ENCODE data around the gene WNT1. TPM values are rescaled to one million over a fixed set of nuclear protein-coding genes. Genes with fewer than 3 reads are reported as not detected.

WNT1 gene
- total and polyA plus RNA-seq, 10 of the 15 experiments (the other 5 are each of a cell fraction or from before 2014, with no cell fraction given), result not detected

DNA sequence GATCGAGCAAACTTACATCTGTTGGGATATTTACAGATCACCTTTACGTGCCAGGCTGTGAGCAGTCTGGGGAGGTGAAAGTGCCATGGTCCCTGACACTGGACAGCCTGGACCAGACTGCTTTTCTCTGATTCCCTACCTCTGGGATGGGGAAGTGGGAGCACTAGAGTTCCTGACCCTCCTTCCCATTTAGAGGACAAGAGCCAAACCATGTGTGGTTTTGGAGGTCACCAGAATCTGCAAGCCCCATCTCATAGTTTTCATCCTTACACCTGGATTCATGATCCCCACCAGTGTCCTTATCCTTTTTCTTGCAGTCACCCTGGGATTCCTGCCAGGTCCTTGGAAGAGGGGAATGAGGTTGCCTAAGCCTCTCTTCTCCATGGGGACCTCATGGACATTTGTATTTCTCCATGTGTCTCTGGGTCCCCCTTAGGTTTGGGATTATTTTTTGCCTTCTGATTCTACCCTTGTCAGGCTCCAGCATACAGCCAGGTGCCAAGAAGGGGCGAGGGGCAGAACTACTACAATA is 5.1 kb upstream of the WNT1 start:
- no peak overlapping the region for H3K4me3 ChIP-seq
- H3K4me2 ChIP-seq (ENCODE audit: control insufficient read depth, insufficient read depth), result no peak overlapping the region
- no peaks in the 10 kb centered on the region for H4K20me1 ChIP-seq (ENCODE audit: control insufficient read depth, insufficient read depth)
- ChIA-PET RAD21 (ENCODE audit: unreplicated experiment) (interaction anchor here (1.3 to 2.4 kb wide), 3 partner anchors 15 to 120 kb away, joined by 4 to 10 read pairs (median 6); no protein-coding TSS in a partner anchor), POLR2A (no interaction called here), CTCF (interaction anchor here (0.7 to 7.1 kb wide), 11 partner anchors 9 to 157 kb away, joined by 3 to 65 read pairs (median 4); partner anchors contain the start of gene ARF3), SMC1A (ENCODE audit: uncharacterized antibody, unreplicated experiment) (interaction anchor here (1.3 to 1.6 kb wide), 2 partner anchors 15 to 16 kb away, joined by 4 read pairs; partner anchors contain the start of gene ARF3)
- in situ Hi-C loops (cut with MboI), result no loop called here
- no peak overlapping the region for H3K27ac ChIP-seq (ENCODE audit: control insufficient read depth, insufficient read depth)
- DNase-seq (ENCODE audit: low read depth, low spot score), result no peak
- peaks cover 19 to 30% of the 10 kb centered on the region in 2 experiments for H3K27me3 ChIP-seq (replicated peaks in 1 of 2; ENCODE audit: control insufficient read depth in 2 of 2, insufficient read depth in 2 of 2, low read length in 1 of 2)
- intact Hi-C loops (cut with micrococcal nuclease; ENCODE audit: unreplicated experiment), result no loop called here
- no peaks in the 10 kb centered on the region for H3K79me2 ChIP-seq (ENCODE audit: control insufficient read depth, insufficient read depth, low read length)
- no peak overlapping the region for H2AFZ ChIP-seq (ENCODE audit: control insufficient read depth, low read depth, low read length)
- no peak for FAIRE-seq
- ATAC-seq, result no peak
- no peaks in the 10 kb centered on the region for H3K9me3 ChIP-seq (replicated peaks; ENCODE audit: control insufficient read depth, insufficient read depth, low read length)
- no TSS peak for BruUV-seq (replicated peaks)
- peaks cover 48% of the 10 kb centered on the region for H3K4me1 ChIP-seq (ENCODE audit: control insufficient read depth, insufficient read depth, low read length)
- no peaks in the 10 kb centered on the region for H3K36me3 ChIP-seq (ENCODE audit: control insufficient read depth in 2 of 2, insufficient read depth in 2 of 2, low read length in 1 of 2)
- 0% methylated on average over 3 of the region's 3 CpGs for WGBS (ENCODE audit: insufficient coverage, insufficient replicate concordance, low lambda C conversion rate, missing lambda C conversion rate)
- H3K9ac ChIP-seq (ENCODE audit: control insufficient read depth, insufficient read depth, low read length), result no peak overlapping the region
- TF ChIP-seq TARDBP (IDR thresholded peaks at IDR 0.05; ENCODE audit: borderline replicate concordance) (no peak), ASH2L (IDR thresholded peaks at IDR 0.05; ENCODE audit: borderline replicate concordance, low read depth) (no peak), SUZ12 (IDR thresholded peaks at IDR 0.05; ENCODE audit: unreplicated experiment) (no peak), EP300 (IDR thresholded peaks at IDR 0.05; ENCODE audit: borderline replicate concordance in 1 of 2, control insufficient read depth in 1 of 2, low read depth in 2 of 2, low read length in 2 of 2) (no peak), ZNF384 (IDR thresholded peaks at IDR 0.05; ENCODE audit: borderline replicate concordance, low read depth, low read length) (no peak), HCFC1 (IDR thresholded peaks at IDR 0.05; ENCODE audit: low read length) (no peak), SUPT20H (IDR thresholded peaks at IDR 0.05; ENCODE audit: borderline replicate concordance, control insufficient read depth, low read depth, low read length) (no peak), MYB (IDR thresholded peaks at IDR 0.05; ENCODE audit: borderline replicate concordance, low read depth, low read length) (no peak), NFIC (IDR thresholded peaks at IDR 0.05; ENCODE audit: low read depth, low read length) (no peak), DPF2 (IDR thresholded peaks at IDR 0.05) (no peak), NR2C1 (IDR thresholded peaks at IDR 0.05) (no peak)
- TF ChIP-seq, protein P1, sequence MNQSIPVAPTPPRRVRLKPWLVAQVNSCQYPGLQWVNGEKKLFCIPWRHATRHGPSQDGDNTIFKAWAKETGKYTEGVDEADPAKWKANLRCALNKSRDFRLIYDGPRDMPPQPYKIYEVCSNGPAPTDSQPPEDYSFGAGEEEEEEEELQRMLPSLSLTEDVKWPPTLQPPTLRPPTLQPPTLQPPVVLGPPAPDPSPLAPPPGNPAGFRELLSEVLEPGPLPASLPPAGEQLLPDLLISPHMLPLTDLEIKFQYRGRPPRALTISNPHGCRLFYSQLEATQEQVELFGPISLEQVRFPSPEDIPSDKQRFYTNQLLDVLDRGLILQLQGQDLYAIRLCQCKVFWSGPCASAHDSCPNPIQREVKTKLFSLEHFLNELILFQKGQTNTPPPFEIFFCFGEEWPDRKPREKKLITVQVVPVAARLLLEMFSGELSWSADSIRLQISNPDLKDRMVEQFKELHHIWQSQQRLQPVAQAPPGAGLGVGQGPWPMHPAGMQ (IDR thresholded peaks at IDR 0.05; ENCODE audit: borderline replicate concordance), result no peak
- TF ChIP-seq, protein P2, sequence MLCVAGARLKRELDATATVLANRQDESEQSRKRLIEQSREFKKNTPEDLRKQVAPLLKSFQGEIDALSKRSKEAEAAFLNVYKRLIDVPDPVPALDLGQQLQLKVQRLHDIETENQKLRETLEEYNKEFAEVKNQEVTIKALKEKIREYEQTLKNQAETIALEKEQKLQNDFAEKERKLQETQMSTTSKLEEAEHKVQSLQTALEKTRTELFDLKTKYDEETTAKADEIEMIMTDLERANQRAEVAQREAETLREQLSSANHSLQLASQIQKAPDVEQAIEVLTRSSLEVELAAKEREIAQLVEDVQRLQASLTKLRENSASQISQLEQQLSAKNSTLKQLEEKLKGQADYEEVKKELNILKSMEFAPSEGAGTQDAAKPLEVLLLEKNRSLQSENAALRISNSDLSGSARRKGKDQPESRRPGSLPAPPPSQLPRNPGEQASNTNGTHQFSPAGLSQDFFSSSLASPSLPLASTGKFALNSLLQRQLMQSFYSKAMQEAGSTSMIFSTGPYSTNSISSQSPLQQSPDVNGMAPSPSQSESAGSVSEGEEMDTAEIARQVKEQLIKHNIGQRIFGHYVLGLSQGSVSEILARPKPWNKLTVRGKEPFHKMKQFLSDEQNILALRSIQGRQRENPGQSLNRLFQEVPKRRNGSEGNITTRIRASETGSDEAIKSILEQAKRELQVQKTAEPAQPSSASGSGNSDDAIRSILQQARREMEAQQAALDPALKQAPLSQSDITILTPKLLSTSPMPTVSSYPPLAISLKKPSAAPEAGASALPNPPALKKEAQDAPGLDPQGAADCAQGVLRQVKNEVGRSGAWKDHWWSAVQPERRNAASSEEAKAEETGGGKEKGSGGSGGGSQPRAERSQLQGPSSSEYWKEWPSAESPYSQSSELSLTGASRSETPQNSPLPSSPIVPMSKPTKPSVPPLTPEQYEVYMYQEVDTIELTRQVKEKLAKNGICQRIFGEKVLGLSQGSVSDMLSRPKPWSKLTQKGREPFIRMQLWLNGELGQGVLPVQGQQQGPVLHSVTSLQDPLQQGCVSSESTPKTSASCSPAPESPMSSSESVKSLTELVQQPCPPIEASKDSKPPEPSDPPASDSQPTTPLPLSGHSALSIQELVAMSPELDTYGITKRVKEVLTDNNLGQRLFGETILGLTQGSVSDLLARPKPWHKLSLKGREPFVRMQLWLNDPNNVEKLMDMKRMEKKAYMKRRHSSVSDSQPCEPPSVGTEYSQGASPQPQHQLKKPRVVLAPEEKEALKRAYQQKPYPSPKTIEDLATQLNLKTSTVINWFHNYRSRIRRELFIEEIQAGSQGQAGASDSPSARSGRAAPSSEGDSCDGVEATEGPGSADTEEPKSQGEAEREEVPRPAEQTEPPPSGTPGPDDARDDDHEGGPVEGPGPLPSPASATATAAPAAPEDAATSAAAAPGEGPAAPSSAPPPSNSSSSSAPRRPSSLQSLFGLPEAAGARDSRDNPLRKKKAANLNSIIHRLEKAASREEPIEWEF (IDR thresholded peaks at IDR 0.05; ENCODE audit: insufficient replicate concordance, low read depth, low read length), result no peak
- TF ChIP-seq, protein P3, sequence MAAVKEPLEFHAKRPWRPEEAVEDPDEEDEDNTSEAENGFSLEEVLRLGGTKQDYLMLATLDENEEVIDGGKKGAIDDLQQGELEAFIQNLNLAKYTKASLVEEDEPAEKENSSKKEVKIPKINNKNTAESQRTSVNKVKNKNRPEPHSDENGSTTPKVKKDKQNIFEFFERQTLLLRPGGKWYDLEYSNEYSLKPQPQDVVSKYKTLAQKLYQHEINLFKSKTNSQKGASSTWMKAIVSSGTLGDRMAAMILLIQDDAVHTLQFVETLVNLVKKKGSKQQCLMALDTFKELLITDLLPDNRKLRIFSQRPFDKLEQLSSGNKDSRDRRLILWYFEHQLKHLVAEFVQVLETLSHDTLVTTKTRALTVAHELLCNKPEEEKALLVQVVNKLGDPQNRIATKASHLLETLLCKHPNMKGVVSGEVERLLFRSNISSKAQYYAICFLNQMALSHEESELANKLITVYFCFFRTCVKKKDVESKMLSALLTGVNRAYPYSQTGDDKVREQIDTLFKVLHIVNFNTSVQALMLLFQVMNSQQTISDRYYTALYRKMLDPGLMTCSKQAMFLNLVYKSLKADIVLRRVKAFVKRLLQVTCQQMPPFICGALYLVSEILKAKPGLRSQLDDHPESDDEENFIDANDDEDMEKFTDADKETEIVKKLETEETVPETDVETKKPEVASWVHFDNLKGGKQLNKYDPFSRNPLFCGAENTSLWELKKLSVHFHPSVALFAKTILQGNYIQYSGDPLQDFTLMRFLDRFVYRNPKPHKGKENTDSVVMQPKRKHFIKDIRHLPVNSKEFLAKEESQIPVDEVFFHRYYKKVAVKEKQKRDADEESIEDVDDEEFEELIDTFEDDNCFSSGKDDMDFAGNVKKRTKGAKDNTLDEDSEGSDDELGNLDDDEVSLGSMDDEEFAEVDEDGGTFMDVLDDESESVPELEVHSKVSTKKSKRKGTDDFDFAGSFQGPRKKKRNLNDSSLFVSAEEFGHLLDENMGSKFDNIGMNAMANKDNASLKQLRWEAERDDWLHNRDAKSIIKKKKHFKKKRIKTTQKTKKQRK (IDR thresholded peaks at IDR 0.05; ENCODE audit: low read depth, low read length), result no peak

All from GM12878 (cell line).